IPS DF 4.7 (cell line): ENCODE results near the gene TMEM101.
"Not testable (repeated sequence)": the region's sequence is repeated elsewhere in the genome, so short reads cannot be mapped to it uniquely, and the experiment has no call there.

Experiments used
- DNase-seq: peaks from one replicate; pipeline ENCODE4 v3.0.0-alpha.2; 2013; ENCODE audit warnings: low spot score; ENCODE audit errors: extremely low read depth

The TMEM101 gene

DNA sequence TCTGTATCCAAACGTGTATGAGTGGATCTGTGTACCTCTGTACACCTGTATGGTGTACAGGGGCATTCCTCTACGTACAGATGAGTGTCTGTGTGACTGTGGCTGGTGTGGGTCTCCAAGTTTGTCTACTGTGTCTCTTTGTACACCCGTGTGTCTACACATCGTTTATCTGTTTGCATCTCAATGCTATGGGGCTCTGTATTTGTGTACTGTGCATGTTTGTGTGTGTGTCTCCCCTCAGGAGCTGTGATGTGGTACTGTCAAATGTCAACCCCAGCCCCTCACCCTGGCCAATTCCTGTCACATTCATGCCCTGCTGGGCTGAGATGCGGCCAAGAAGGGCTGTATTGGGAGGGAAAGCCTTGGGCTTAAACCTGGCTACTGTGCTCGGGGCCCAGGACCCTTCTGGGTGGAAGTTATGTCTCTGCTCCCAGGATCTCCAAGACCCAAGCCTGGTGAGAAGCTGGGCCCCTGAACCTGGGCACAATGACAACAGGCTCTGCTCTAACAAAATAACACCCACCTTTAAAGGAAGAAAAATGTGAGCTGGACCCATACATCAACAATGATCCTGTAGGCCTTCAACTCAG lies 13.8 kb downstream of the TMEM101 start:
- DNase-seq, result no peak

GRCh38 chr17:44000141-44000860 lies 14.5 kb downstream of the TMEM101 start:
- DNase-seq, result no peak

DNA sequence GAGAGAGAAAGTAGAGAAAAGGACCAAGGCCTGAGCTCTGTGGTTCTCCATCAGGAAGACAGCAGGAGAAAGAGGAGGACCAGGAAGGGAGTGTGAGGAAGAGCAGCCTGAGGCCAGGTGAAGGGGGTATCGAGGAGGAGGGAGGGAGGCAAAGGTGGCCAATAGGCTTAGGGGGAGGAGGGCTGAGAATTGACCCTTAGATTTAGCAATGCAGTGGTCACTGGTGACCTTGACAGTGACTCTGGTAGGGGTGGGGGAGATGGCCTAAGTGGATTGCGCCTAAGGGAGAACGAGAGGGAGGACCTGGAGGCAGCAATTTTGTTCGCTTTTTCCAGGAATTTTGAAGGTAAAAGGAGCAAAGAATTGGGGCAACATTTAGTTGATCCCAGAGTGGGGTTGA lies 15.7 kb downstream of the TMEM101 start:
- no peak for DNase-seq

GRCh38 chr17:43998552-43998951 lies 16.2 kb downstream of the TMEM101 start:
- DNase-seq, result no peak

DNA sequence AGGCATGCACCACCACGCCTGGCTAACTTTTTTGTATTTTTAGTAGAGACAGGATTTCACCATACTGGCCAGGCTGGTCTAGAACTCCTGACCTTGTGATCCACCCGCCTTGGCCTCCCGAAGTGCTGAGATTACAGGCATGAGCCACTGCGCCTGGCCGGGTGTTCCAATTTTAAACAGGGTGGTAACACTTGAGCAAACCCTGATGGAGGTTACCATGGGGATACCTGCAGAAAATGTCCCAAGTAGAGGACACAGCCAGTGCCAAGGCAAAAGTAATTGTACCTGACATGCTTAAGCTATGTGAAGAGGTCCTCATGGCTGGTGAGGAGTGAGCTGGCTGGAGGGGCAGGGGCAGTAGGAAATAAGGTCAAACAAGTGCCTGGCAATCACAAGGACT lies 17.6 kb downstream of the TMEM101 start:
- DNase-seq, result not testable (repeated sequence)

GRCh38 chr17:43995150-43995471 lies 19.7 kb downstream of the TMEM101 start:
- DNase-seq, result no peak

DNA sequence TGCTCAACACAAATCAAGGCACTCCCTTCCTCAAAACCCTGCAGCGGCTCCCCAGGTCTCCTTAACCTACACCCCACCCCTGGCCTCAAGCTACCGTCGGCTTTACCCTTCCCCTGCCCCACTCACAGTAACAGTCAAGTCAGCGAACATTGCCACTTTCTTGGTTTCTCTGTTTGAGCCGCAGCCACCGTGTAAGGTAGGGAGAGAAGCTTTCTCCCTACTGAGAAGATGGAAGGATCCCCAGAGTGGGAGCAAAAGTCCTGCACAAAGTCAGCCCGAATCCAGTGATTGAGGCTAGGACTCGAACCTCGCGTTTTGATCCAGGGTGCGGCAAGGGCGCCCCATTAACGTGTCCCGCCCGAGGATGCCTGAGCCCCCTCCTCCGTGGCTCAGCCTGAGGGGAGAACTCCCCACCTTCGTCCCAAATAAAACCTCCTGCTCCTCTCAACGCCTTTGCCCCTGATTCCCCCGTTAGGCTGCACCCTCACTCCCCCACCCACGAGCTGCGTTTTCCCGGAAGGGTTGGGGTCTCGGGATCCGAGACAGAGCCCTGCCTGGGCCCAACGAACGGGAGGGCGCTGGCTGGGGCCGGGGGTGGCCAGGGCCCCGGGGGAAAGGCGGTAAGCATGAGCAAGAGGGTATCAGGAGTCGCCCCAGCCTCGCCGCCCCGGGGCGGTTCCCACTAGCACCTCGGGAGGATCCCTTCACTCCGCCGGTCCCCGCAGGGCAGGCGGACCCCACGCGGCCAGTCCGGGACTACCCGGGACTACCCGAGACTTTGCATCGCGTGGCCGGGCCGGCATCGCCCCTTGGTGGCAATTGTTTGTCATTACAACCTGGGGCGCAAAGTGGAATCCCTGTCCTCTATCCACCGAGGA lies 20.3 kb downstream of the TMEM101 start:
- DNase-seq, result no peak

- DNase-seq, result no peak
Observed at GRCh38 chr17:43992641-43993040, 22.1 kb downstream of the TMEM101 start.

GRCh38 chr17:43988301-43988700 lies 26.5 kb downstream of the TMEM101 start:
- no peak for DNase-seq

DNA sequence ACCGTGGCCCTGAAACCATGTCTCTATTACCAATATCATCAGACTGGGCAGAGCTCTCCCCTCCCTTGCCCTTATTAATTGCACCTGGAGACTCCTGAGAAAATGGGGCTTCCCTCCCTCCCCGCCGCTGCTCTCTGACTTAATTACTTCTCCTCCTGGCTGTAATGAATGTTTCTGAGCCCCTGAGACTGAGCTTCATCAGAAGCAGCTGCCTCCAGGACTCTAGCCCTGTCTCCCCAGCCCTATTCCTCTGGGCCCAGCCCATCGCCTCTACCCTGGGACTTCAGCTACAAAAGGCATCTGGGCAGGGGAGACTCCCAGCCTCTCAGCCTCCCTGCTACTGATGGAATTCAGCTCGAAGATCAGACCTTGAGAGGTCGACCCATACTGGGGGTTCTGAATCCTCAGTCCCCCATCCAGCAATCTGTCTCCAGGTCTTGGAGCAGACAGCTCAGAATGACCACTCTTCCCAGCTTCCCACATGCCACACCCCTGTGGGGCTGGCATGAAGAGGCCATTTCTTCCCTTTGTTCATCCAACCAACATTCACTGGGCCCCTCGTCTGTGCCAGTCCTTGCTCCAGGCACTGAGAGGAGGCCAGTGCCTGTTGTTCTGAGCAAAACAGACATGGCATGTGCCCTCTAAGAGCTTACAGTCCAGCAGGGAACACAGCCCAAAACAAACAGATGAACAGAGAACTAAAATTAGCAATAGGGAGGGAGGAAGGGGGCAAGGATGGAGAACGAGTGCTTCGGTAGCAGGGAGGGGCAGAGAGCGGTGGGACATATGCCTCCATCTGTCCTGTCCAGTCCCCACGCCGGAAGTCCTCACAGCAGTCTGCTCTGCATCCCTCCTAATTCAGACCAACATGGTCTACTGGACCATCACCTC lies 27.4 kb downstream of the TMEM101 start:
- no peak for DNase-seq

DNA sequence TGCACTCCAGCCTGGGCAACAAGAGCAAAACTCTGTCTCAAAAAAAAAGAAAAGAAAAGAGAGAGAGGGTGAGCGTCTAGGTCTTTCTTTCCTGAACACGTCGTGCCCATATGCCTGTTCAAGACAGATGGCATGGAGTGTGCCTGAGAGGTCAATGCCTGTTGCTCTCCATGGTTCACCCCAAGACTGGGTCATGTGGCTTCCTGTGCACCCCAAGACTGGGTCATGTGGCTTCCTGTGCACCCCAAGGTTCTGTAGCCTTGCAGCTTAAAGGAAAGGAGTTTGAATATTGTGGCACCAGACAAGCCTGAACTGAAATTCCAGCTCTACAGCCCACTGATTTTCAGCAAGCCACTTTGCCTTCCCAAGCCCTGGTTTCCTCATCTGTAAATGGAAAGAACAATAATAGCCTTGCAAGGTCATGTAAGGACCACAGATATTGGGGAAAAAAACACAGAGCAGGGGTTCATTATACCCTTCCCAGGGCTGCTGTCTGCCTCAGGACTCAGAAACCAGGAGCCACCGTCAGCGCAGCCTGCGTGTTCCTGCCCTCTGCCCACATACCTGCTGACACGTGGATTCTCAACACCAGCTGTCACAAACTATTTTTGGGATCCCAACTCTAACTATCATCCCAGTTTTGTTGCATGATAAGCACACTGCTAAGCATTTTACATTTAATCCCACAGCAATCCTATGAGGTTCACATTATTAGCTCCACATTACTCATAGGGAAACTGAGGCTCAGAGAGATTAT lies 28.4 kb downstream of the TMEM101 start:
- DNase-seq, result no peak

DNA sequence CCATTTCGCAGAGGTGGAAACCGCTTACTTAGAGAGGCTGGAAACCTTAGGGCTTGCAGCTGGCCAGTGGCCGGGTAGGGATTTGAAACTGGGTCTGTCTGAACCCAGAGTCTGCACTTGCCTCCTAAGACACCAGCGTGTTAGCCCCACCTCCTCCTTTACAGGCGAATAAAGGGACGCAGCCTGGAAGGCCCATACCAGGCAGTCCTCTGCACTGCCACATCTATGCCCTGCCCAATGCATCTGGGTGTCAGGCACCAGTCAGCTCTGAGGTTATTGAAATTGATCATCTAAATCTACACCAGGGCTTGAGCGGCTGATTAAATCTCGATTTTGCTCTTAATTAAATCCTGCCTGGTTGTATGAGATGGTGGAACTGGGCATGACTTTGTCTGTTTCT lies 30.2 kb downstream of the TMEM101 start:
- no peak for DNase-seq

DNA sequence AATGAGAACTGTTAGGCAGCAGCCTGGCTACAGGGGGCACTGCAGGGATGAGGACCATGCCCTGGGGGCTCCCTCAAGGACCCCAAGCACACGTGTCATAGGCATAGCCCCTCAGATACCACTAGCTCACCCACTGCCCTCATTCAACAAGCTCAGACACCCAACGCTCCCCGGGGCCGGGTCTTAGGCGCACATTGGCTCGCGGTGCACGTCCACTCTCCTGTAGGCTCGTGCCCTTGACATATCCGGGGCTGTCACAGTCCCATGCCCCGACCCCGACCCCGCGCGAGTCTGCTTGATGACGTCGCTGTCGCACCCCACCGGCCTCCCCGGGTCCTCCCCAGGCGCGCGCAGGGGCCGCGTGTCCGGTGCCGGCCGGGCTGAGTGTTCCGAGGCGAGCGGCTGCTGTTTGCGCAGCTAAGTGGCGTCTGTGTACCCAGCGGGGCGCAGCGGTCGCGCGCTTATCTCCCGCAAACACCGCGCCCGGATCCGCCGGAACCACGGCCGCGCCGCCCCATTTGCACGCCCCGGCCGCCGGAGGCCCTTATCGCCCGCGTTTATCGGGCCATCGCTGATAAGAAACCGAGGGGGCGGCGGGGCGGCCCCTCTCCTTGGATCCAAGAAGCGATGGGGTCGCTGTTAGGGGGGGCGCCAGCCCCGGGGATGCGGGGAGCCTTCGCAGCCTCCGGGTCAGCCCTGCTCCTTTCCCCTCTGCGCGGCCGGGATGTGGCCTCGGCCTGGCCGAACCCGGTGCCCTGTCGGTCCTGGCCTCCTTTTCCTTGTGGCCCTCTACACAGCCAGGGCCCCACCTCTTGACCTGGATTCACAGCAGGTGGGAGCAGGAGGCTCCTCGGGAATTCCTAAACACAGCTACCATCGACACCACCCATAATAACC lies 31.0 kb downstream of the TMEM101 start:
- DNase-seq, result no peak

DNA sequence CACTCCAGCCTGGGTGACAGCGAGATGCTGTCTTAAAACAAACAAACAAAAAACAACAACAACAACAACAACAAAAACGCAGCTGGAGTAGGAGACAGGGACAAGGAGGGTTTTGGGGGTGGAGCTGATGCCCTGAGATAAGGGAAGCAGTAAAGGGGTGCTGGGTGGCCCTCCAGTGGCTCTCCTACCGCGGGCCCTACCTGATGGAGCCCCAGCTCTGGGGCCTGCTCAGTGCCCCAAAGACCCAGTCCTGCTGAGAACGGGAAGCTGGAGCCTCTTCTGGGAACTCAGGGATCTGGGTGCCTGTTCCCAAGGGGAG lies 31.6 kb downstream of the TMEM101 start:
- no peak for DNase-seq

- no peak for DNase-seq
Observed at GRCh38 chr17:43982171-43982570, 32.6 kb downstream of the TMEM101 start.

DNA sequence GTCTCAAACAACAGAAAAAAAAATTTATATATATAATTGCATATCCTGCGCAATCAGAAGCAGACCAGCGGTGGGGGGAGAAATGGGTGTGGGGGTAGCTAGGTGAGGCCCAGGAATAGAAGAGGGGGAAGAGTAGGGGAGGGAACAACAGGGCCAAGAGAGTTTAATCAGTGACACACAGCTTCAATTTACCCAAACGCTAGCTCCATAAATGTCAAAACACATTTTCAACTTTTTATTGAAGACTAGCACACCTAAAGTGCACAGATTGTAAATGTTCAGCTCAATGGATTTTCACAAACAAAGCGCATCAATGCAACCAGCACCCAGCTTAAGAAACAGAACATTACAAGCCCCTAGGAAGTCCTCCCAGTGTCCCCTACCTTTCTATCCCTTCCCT lies 35.1 kb downstream of the TMEM101 start:
- DNase-seq, result no peak

GRCh38 chr17:43979011-43979410 lies 35.8 kb downstream of the TMEM101 start:
- DNase-seq, result no peak

DNA sequence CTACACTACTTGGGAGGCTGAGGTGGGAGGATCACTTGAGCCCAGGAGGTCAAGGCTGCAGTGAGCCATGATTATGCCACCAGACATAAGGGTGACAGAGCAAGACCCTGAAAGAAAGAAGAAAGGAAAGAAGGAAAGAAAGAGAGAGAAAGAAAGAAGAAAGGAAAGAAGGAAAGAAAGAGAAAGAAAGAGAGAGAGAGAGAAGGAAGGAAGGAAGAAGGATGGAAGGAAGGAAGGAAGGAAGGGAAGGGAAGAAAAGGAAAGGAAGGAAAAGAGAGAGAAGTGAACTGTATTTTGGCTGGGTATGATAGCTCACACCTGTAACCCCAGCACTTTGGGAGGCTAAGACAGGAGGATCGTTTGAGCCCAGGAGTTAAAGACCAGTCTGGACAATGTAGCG lies 36.7 kb downstream of the TMEM101 start:
- no peak for DNase-seq

- no peak for DNase-seq
Observed at GRCh38 chr17:43976963-43977837, 37.6 kb downstream of the TMEM101 start.
